ENCODE results near the gene DNMT1.

DNA sequence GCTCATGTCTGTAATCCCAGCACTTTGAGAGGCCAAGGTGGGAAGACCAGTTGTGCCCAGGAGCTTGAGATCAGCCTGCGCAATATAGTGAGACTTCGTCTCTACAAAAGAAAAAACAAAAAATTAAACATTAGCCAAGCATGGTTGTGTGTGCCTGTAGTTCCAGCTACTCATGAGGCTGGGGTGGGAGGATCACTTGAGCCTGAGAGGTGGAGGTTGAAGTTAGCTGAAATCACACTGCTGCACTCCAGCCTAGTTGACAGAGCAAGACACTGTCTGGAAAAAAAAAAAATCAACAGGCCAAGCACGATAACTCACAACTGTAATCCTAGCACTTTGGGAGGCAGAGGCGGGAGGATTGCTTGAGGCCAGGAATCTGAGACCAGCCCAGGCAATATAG, 40.2 kb upstream of the DNMT1 start:
- TF ChIP-seq POLR2A (IDR thresholded peaks at IDR 0.05) (no peak), CTCF (IDR thresholded peaks at IDR 0.05) (no peak), POLR2AphosphoS5 (IDR thresholded peaks at IDR 0.05) (no peak)

Measured in upper lobe of left lung (tissue), 4 donors.